T-helper 1 cell treated with Interleukin-12 subunit alpha and Interleukin-12 subunit beta and Interleukin-4 antibody, amounts not matched to agents 30 ng/mL and 1 ng/mL, for 36 hours (primary cell): Measurements from ENCODE around the gene KIAA0232. TPM values are rescaled to one million over a fixed set of nuclear protein-coding genes. Genes with fewer than 3 reads are reported as not detected.
"Not testable (repeated sequence)": the region's sequence is repeated elsewhere in the genome, so short reads cannot be mapped to it uniquely, and the experiment has no call there.

Experiments used
- intact Hi-C: fragments of 100-400 bp; cut with micrococcal nuclease; formaldehyde crosslinking; loops from one replicate; pipeline ENCODE4 v1.15.1; 2024
- total RNA-seq: library from RNA; stranded (reverse); gene quantifications from 2 replicates; pipeline ENCODE4 v1.2.3, GENCODE V29; 2022

The KIAA0232 gene
- total RNA-seq, 1 donor from 2014 or later = 20.4 TPM

- intact Hi-C loops = no loop called here
Measured at GRCh38 chr4:6878451-6879059, 96.0 kb downstream of the KIAA0232 start.

GRCh38 chr4:6880691-6881090, 98.2 kb downstream of the KIAA0232 start:
- intact Hi-C loops = no loop called here

GRCh38 chr4:6881908-6882307, 99.4 kb downstream of the KIAA0232 start:
- intact Hi-C loops = no loop called here

GRCh38 chr4:6884341-6884870, 101.9 kb downstream of the KIAA0232 start:
- intact Hi-C loops = no loop called here

- intact Hi-C loops = no loop called here
Measured at GRCh38 chr4:6885953-6886557, 103.5 kb downstream of the KIAA0232 start.

GRCh38 chr4:6886886-6887285, 104.4 kb downstream of the KIAA0232 start:
- intact Hi-C loops = no loop called here

- intact Hi-C loops = no loop called here
Measured at GRCh38 chr4:6887591-6888371, 105.3 kb downstream of the KIAA0232 start.

GRCh38 chr4:6888506-6889071, 106.1 kb downstream of the KIAA0232 start:
- intact Hi-C loops = no loop called here

GRCh38 chr4:6889101-6889735, 106.7 kb downstream of the KIAA0232 start:
- intact Hi-C loops = no loop called here

GRCh38 chr4:6889736-6890324, 107.3 kb downstream of the KIAA0232 start:
- intact Hi-C loops = no loop called here

- intact Hi-C loops = no loop called here
Measured at GRCh38 chr4:6890358-6890757, 107.8 kb downstream of the KIAA0232 start.

- intact Hi-C loops = not testable (repeated sequence)
Measured at GRCh38 chr4:6890971-6891370, 108.4 kb downstream of the KIAA0232 start.

- intact Hi-C loops = loop anchor here (1.0 to 2.0 kb wide), 2 partner anchors 17 to 177 kb away; partner anchors contain the start of genes GRPEL1 and TBC1D14
Measured at GRCh38 chr4:6891436-6892170, 109.1 kb downstream of the KIAA0232 start.

GRCh38 chr4:6892190-6892908, 109.8 kb downstream of the KIAA0232 start:
- intact Hi-C loops = loop anchor here (1.0 to 2.0 kb wide), 2 partner anchors 16 to 176 kb away; partner anchors contain the start of genes GRPEL1 and TBC1D14

- intact Hi-C loops = loop anchor here (1.0 to 2.0 kb wide), 2 partner anchors 16 to 175 kb away; partner anchors contain the start of genes GRPEL1 and TBC1D14
Measured at GRCh38 chr4:6892909-6893202, 110.3 kb downstream of the KIAA0232 start.

- intact Hi-C loops = loop anchor here (2.0 kb wide), 1 partner anchor 15 kb away; the partner anchor contains the start of gene TBC1D14
Measured at GRCh38 chr4:6893449-6894085, 111.0 kb downstream of the KIAA0232 start.

GRCh38 chr4:6894086-6894478, 111.6 kb downstream of the KIAA0232 start:
- intact Hi-C loops = no loop called here

- intact Hi-C loops = loop anchor here (5.0 kb wide), 1 partner anchor 223 kb away; a partner anchor contains a TSS
Measured at GRCh38 chr4:6894528-6895498, 112.3 kb downstream of the KIAA0232 start.
